HL-60/S4 treated with phorbol 12-myristate 13-acetate at 8.2 ng/mL for 4 days and 3 days (cell line): ENCODE data around the gene LCE1B.

ENCODE experiments used
- in situ Hi-C: fragments of 300-500 bp; cut with MboI; formaldehyde crosslinking; loops from 2 replicates; pipeline ENCODE4 v1.15.0; 2022; ENCODE audit warnings: low sequenced_read_pairs

The LCE1B gene

DNA sequence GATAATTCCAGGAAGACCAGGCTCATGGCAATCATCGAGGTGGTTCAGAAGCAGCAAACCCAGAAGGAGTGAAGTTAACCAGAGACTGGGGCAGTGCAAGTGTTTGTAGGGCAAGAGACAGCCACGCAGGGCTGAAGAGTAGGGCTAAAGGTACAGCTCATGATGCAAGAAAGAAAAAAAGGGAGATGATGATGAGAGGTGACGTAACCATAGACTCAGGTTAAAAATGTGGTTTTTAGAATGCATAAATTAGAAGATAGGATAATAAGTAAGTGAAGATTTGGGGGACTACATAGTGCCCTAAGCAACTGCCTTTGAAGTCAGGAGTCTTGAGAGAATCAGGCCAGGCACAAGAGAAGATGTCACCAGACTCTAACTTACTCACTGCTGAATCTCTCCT, 48.4 kb downstream of the LCE1B start:
- in situ Hi-C loops = no loop called here

DNA sequence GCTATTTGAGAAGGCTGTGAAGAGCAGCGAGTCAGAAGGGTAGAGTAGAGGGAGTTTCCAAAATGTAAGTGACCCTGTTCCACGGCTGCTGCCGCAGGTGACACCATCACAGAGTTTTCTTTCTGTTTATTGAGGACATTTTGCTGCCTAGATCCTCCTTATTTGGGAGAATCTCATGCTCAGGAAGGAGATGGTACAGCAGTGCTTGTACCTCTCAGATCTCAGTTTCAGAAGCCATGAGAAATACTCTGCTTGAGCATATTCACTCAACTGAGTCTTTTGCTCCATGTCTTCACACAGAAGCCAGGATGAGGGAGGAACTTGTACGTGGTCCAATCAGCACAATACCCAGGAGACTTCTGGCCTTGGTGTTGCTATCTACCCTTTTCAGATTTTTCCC, 49.6 kb downstream of the LCE1B start:
- in situ Hi-C loops = no loop called here
